Measurements from ENCODE around the gene ZBTB32. TPM values are rescaled to one million over a fixed set of nuclear protein-coding genes. Genes with fewer than 3 reads are reported as not detected.

Gene ZBTB32
- total and polyA plus RNA-seq, 2 experiments from 2014 or later: 0.65 TPM; not detected in 1

GRCh38 chr19:35670686-35671085 lies 33.7 kb upstream of the ZBTB32 start:
- H3F3A ChIP-seq (replicated peaks; ENCODE audit: low read depth): 0 out of 2 replicates have a peak, but pooled peaks cover 3% of the 10 kb centered on the region
- ATAC-seq (no peak), DNase-seq (ENCODE audit: low spot score) (no peak)
- TF ChIP-seq ZNF331 (CRISPR knock-in tag; IDR thresholded peaks at IDR 0.05; ENCODE audit: low read depth) (no peak), STAT1 (IDR thresholded peaks at IDR 0.05; ENCODE audit: unreplicated experiment) (no peak), ZNF114 (CRISPR knock-in tag; IDR thresholded peaks at IDR 0.05) (no peak), REST (IDR thresholded peaks at IDR 0.05; ENCODE audit: unreplicated experiment) (no peak), NANOG (IDR thresholded peaks at IDR 0.05; ENCODE audit: borderline replicate concordance) (no peak), POLR2AphosphoS5 (IDR thresholded peaks at IDR 0.05; ENCODE audit: low read depth) (no peak), ETS1 (IDR thresholded peaks at IDR 0.05) (no peak), ZNF462 (CRISPR knock-in tag; IDR thresholded peaks at IDR 0.05) (no peak), CREB1 (CRISPR knock-in tag; IDR thresholded peaks at IDR 0.05; ENCODE audit: low read depth) (no peak), CTCF (conservative IDR thresholded peaks at IDR 0.05; ENCODE audit: low read depth in 2 of 2) (no peak), JUNB (IDR thresholded peaks at IDR 0.05; ENCODE audit: unreplicated experiment) (no peak), EZH2phosphoT487 (IDR thresholded peaks at IDR 0.05; ENCODE audit: unreplicated experiment) (no peak), EZH2 (IDR thresholded peaks at IDR 0.05; ENCODE audit: low read depth, unreplicated experiment) (no peak)
- Mint-ChIP-seq H3K27ac (no peak overlapping the region), H3K4me1 (peaks cover 6% of the 10 kb centered on the region; the same call in 2 of the 3 replicates), H3K9me3 (no peaks in the 10 kb centered on the region; the same call in 2 of the 3 replicates), H3K4me3 (no peak overlapping the region), H3K36me3 (ENCODE audit: low read depth) (no peaks in the 10 kb centered on the region), H3K27me3 (ENCODE audit: insufficient read depth, low read depth, poor library complexity) (peaks cover 12% of the 10 kb centered on the region)
- no peaks in the 10 kb centered on the region for H4K20me1 ChIP-seq (replicated peaks; ENCODE audit: insufficient read depth)
- H3K27me3 ChIP-seq (ENCODE audit: insufficient read depth): no peaks in the 10 kb centered on the region
- no peaks in the 10 kb centered on the region for H3K9me2 ChIP-seq (ENCODE audit: insufficient read depth)
- H3K4me2 ChIP-seq: no peak overlapping the region
- no peak overlapping the region for H3K4me3 ChIP-seq
- H3K27ac ChIP-seq (ENCODE audit: low read depth): no peak overlapping the region
- H3K79me2 ChIP-seq (replicated peaks; ENCODE audit: insufficient read depth): no peaks in the 10 kb centered on the region
- no peak overlapping the region for H2AFZ ChIP-seq
- no peaks in the 10 kb centered on the region; the same call in 1 of the 2 replicates for H3K4me1 ChIP-seq (ENCODE audit: insufficient read depth)
- H3K36me3 ChIP-seq (ENCODE audit: insufficient read depth): no peaks in the 10 kb centered on the region
